ENCODE results near the gene ACSL3.

Gene ACSL3

GRCh38 chr2:222943820-222944219 lies 83.0 kb downstream of the ACSL3 start:
- peak; percentile 16 for DNase-seq

- DNase-seq, result peak; percentile 46
These were observed 83.7 kb downstream of the ACSL3 start for GRCh38 chr2:222944552-222944951.

GRCh38 chr2:222944971-222945740 lies 84.3 kb downstream of the ACSL3 start:
- DNase-seq, result no peak

- DNase-seq, result peak; percentile 51
These were observed 85.1 kb downstream of the ACSL3 start for GRCh38 chr2:222945887-222946286.

DNA sequence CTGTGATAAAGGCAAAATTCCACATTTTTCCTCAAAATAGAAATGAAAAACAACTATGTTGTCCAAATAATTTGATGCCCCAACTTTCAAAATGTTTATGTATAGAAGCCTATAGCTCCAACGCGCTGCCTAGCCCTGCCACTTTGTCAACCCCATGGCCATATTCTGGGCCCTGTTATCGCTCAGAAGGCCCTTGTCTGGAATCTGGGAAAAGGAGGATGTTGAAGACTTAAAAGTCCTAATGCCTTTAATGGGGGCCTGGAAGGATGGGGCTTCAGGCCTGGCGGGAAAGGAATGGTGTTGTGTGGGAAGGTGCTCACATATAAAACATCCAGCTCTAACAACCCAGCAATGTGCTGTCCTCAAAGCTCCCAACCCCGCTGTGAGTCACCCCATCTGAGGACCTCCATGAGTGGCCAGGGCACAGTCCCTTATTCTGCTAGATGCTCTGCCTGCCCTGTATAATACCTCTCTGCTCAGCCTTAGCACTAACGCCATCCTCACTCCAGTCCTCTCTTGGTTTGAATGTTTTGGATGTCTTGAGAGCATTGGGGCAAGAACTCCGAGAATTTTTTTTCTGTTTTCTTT lies 86.0 kb downstream of the ACSL3 start:
- peak; percentile 38 for DNase-seq

DNA sequence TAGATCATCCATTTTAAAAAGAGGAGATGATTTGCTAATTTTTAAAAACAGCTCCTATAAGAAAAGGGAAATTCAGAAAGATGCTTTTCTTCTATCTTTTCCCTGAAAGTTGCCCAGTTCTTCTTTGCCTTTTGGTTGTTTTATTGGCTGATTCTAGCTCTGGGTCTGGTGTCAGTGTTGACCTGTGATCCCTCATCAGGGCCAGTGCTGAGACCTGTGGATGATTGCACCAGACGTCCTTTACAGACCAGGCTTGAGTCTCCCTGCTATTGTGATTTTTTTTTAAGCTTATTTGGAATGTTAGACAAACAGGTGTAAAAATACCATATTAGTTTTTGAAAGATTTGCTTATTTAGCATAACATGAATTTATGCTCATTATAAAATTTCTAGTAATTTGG lies 88.2 kb downstream of the ACSL3 start:
- no peak for DNase-seq

GRCh38 chr2:222949690-222950323 lies 89.0 kb downstream of the ACSL3 start:
- no peak for DNase-seq

DNA sequence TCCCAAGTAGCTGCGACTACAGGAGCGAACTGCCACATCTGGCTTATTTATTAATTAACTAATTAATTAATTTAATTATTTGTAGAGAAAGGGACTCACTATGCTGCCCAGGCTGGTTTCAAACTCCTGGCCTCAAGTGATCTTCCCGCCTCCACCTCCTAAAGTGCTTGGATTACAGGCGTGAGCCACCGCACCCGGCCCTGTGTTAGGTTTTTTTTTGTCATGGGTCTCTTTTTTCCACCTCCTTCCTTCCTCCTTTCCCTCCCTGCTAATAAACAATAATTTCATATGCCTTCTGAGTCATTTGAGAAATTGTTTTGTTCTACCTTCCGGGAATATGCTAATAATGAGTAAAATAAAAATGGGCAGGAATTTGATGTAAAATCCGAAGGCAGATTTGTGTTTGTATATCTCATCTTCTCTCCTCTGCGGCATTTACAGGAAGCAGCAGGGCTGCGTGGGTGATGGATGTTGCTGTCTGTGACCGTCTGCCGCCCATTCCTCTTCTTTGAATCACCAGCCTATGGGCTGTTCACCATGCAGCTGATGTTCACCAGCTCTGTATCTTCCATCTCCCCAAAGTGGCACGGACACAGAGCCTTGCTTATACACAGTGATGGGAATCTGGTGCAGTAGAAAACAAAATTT lies 89.9 kb downstream of the ACSL3 start:
- DNase-seq, result peak; percentile 80

DNA sequence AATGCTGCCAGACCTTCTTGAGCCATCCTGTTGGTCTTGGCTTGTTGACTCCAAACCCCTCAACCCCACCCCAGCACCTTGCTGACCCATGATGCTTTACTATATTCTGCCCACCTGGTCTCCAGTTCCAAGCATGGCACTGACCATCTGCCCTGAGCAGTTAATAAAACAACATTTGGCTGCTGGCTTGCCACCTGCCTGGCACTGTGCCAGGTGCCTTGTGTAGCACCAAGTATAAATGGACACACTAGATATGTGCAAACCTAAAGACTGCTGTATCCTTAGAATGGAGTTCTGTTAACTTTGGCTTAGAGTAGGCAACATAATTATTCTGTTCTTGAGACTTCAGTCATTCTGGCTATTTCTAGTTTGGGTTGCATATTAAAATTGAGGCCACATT lies 91.4 kb downstream of the ACSL3 start:
- no peak for DNase-seq

- no peak for DNase-seq
These were observed 94.2 kb downstream of the ACSL3 start for GRCh38 chr2:222955008-222955407.

GRCh38 chr2:222959358-222959757 lies 98.5 kb downstream of the ACSL3 start:
- peak; percentile 93 for DNase-seq

DNA sequence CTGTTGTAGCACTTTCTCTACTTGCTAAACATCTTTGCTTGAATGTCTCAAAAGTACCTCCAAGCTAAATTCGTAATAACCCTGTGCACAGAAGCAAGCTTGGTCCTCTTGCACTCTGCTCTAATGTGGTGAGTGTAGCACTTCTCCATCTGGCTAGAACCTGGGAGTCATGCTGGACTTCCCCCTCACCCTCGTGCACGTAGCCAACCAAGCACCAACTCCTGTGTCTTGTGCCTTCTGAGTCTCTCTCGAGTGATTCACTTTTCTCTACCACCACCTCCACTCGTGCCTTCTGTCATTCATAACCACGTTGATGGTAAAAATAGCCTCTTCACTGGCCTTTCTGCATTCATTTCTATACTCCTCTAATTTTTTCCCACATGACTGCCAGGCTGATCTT lies 99.3 kb downstream of the ACSL3 start:
- DNase-seq, result peak; percentile 49

DNA sequence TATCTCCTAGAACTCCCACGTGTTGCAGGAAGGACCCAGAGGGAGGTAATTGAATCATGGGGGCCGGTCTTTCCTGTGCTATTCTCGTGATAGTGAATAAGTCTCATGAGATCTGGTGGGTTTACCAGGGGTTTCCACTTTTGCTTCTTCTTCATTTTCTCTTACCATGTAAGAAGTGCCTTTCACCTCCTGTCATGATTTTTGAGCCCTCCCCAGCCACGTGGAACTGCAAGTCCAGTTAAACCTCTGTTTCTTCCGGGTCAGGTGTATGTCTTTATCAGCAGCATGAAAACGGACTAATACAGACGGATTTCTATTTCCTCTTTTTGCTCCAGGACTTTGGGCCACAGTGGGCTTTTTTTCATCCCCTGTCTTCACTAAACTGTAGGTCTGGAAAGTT lies 102.8 kb downstream of the ACSL3 start:
- DNase-seq, result no peak

DNA sequence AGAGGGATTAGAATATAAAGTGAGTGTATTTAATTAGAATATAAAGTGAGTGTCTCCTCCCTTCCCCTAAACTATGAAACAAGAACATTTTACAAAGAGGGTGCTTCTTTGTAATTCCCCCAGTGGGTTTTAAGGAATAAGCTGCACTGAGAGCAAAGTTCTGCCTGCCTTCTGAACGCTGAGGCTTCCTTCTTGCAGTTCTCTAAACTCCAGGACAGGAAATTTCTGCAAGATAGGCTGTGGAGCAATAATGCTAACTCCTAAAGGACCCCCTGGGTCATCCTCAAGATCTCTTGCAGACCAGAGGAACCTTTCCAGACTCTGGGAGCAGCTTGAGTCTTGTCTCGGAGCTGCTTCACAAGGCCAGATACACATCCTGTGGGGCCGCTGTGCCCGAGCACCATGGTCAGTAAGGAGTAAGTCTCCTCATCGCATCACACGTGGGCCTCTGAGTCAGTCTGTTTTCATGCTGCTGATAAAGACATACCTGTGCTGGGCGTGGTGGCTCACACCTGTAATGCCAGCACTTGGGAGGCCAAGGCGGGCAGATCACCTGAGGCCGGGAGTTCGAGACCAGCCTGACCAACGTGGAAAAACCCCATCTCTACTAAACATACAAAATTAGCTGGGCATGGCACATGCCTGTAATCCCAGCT lies 103.7 kb downstream of the ACSL3 start:
- DNase-seq, result no peak

DNA sequence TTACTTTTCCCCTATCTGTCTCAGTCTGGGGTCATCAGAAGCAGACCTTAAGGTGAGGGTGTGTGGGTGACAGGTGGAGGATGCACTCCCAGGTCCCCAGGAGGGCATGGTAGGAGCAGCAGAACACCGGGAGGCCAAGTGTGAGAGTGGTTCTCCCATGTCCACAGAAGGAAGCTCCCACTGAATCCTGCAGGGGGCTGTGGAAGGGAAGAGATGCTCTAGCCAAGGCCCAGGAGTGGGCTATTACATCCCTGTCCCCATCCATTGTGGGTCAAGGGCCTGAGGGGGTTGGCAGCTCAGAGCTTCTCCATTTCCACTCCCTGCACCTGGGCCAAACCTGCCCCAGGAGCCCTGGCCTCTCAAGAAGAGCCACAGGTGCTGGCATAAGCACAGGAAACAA lies 104.7 kb downstream of the ACSL3 start:
- DNase-seq, result no peak

DNA sequence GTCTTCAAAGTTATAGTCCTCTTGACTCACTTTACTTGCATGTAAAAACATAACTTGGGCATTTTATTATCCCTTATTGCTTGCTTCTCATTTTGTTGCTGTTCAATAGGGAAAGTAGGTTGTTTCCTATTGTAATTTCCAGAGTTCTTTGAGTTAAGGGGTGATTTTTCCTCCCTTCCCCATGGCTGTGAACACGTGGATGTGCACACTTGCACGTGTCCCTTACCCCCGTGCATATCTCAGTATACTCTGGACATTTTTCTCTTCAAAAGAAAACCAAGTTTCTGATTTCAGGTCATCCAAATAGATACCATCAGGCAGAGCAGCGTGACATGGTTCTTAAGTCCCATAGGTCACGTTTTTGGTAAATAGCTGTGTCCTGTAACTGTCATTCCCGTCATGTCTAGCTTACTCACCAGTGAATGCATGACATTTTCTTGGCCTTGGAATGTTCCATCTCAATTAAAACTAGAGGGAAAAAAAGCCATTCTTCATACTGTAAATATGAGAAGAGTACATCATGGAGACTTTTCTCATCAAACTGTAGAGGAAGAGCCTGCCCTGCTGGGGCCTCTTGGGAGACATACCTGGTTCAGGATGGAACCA lies 107.8 kb downstream of the ACSL3 start:
- peak; percentile 37 for DNase-seq

- DNase-seq, result peak; percentile 58
These were observed 108.7 kb downstream of the ACSL3 start for GRCh38 chr2:222969491-222969890.

GRCh38 chr2:222972420-222972819 lies 111.6 kb downstream of the ACSL3 start:
- no peak for DNase-seq

DNA sequence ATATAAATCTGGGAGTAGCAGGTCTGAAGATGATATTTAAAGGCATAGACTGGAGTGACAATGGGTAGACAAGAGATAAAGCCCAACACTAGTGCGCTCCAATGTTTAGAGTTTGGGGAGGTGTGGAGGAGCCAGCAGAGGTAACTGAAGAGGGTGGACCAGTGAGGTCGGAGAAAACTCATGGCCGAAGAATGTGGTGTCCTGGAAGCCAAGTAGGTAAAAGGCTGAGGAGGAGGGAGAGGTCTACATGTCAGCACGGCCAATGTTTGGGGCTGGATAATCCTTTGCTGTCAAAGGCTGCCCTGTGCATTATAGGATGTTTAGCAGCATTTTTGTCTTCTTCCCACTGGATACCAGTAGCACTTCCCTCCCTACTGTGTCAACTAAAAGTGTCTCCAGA lies 112.4 kb downstream of the ACSL3 start:
- DNase-seq, result no peak

DNA sequence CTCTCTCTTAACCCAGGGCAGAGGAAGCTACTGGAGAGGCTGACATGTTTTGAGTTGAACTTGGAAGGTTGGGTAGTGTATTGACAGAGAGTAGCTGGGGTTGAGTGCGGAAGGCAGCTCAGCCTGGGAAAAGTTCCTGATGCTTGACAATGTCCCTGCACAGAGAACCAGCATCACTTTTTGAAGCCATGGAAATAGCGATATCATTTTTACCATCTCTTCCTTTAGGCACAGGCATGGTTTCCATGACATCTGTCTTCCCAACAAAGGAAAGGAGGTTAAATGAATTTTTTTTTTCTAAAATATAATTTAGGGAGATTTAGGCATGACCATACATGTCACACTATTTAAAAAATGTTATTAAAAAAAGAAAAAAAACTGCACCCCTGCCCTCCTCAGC lies 112.9 kb downstream of the ACSL3 start:
- no peak for DNase-seq

GRCh38 chr2:222976521-222977061 lies 115.8 kb downstream of the ACSL3 start:
- peak; percentile 20 for DNase-seq

DNA sequence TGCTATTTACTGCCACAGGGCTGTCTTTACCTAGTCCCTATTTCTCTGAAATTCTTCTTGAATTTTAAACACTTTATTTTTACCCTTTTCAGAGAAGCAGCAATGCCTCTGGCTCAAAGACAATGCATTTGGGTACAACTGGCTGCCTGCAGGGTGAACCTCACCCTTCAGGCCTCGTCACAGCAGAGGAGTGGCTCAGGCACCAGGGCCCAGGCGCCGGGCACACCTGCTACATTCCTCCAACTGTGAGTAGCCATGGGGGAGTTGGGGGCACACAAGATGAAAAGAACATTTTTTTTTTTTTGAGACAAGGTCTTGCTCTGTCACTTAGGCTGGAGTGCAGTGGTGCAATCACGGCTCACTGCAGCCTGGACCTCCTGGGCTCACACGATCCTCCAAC lies 116.3 kb downstream of the ACSL3 start:
- no peak for DNase-seq
